Upper lobe of left lung (tissue), 6 donors: ENCODE results near the gene OPTC. TPM values are rescaled to one million over a fixed set of nuclear protein-coding genes. Genes with fewer than 3 reads are reported as not detected.
A peak's percentile ranks its signal among the peaks of the same experiment; 100 is the strongest.

ENCODE experiments used
- ATAC-seq, 2 donors: fragments of 200-7000 bp; cut with Tn5 transposase; one replicate each; pipeline ENCODE4 v1.9.1; 2022; ENCODE audit warnings: mild to moderate bottlenecking in 2 of 2, moderate library complexity in 2 of 2; ENCODE audit not compliant: low FRiP score in 2 of 2
- DNase-seq, 2 donors: peaks; one replicate each; pipeline ENCODE4 v3.0.0-alpha.2; 2019 to 2020
- H3K27ac ChIP-seq, 4 donors: fragments of 200-600 bp; sonication (generic); one replicate each; pipeline ENCODE4 v1.5.1; 2016 to 2019
- H3K27me3 ChIP-seq, 4 donors: fragments of 200-600 bp; sonication (generic); one replicate each; pipeline ENCODE4 v1.5.1; 2017 to 2019
- H3K36me3 ChIP-seq, 4 donors: fragments of 200-600 bp; sonication (generic); one replicate each; pipeline ENCODE4 v1.5.1; 2016 to 2019
- H3K4me1 ChIP-seq, 4 donors: fragments of 200-600 bp; sonication (generic); one replicate each; pipeline ENCODE4 v1.5.1; 2018 to 2019
- H3K4me3 ChIP-seq, 4 donors: fragments of 200-600 bp; sonication (generic); one replicate each; pipeline ENCODE4 v1.5.1; 2017 to 2019; ENCODE audit warnings: mild to moderate bottlenecking in 2 of 4, moderate library complexity in 1 of 4
- H3K9me3 ChIP-seq, 4 donors: fragments of 200-600 bp; sonication (generic); one replicate each; pipeline ENCODE4 v1.5.1; 2018 to 2019
- EP300 ChIP-seq, 4 donors: sonication (generic); formaldehyde crosslinking; IDR thresholded peaks; one replicate each; pipeline ENCODE4 v1.5.1; 2017; ENCODE audit warnings: antibody characterized with exemption in 4 of 4, control low read depth in 2 of 4
- POLR2A ChIP-seq, 4 donors: fragments of 450-650 bp; IDR thresholded peaks; one replicate each; pipeline ENCODE4 v1.5.1; 2016 to 2017; ENCODE audit warnings: antibody characterized with exemption in 4 of 4, mild to moderate bottlenecking in 2 of 4
- POLR2AphosphoS5 ChIP-seq, 2 donors: sonication (generic); formaldehyde crosslinking; IDR thresholded peaks; one replicate each; pipeline ENCODE4 v1.5.1; 2017; ENCODE audit warnings: antibody characterized with exemption in 2 of 2
- WGBS, 2 donors: methylation state at CpG; one replicate each; pipeline ENCODE4 v1.1.5; 2017 to 2018; 5-methylcytosine and 5-hydroxymethylcytosine counted together
- total RNA-seq, 6 donors: library from RNA; depleted of rRNA in 4 of 6; stranded (reverse); fragments of >200 nt in 4 of 6; gene quantifications; one replicate each; pipeline versions ENCODE4 v1.1.0 to v1.2.1, GENCODE V29; 2016 to 2021
- TF ChIP-seq, protein P1 (sequence below), 6 experiments: fragments of 450-650 bp in 4 of 6; fragments of 200-600 bp in 2 of 6; sonication (generic) in 2 of 6; IDR thresholded peaks; one replicate each; pipeline ENCODE4 v1.5.1; 2016 to 2019; ENCODE audit warnings: antibody characterized with exemption in 6 of 6
- donor health status: DM: no; HTN: no; CAD: no; lungs with moderate emphysema.
- donor health status: DM: no; HTN: yes; CAD: no; lungs with severe emphysema.

OPTC gene
- total RNA-seq, 6 donors from 2014 or later = not detected

DNA sequence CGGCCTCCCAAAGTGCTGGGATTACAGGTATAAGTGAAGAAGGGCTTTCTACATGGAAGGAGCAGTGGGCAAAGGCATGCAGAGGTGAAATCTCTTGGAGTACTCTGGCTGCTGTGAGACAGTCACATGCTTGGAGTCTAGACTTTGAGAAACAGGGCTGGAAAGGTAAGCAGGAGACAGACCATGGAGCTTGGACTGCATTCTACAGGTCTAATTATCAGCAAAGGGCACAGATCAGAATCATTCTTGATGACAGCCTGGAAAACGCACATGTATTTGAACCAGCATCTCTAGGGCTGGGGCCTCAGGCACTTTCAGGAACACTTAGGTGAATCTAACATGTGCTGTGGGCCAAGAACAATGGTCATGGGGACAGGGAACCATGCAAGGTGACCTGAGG, 25.6 kb upstream of the OPTC start:
- TF ChIP-seq, protein P1, sequence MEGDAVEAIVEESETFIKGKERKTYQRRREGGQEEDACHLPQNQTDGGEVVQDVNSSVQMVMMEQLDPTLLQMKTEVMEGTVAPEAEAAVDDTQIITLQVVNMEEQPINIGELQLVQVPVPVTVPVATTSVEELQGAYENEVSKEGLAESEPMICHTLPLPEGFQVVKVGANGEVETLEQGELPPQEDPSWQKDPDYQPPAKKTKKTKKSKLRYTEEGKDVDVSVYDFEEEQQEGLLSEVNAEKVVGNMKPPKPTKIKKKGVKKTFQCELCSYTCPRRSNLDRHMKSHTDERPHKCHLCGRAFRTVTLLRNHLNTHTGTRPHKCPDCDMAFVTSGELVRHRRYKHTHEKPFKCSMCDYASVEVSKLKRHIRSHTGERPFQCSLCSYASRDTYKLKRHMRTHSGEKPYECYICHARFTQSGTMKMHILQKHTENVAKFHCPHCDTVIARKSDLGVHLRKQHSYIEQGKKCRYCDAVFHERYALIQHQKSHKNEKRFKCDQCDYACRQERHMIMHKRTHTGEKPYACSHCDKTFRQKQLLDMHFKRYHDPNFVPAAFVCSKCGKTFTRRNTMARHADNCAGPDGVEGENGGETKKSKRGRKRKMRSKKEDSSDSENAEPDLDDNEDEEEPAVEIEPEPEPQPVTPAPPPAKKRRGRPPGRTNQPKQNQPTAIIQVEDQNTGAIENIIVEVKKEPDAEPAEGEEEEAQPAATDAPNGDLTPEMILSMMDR (IDR thresholded peaks at IDR 0.05) = no peak
- TF ChIP-seq POLR2AphosphoS5 (IDR thresholded peaks at IDR 0.05) (no peak), EP300 (IDR thresholded peaks at IDR 0.05) (no peak), POLR2A (IDR thresholded peaks at IDR 0.05) (no peak)
- H3K4me3 ChIP-seq = no peak overlapping the region
- H3K9me3 ChIP-seq = no peaks in the 10 kb centered on the region
- no peaks in the 10 kb centered on the region for H3K36me3 ChIP-seq
- H3K4me1 ChIP-seq = peaks cover 6 to 9% (median 8%) of the 10 kb centered on the region in 4 donors
- no peaks in the 10 kb centered on the region for H3K27me3 ChIP-seq
- DNase-seq (no peak), ATAC-seq (no peak)
- WGBS, 2 donors = 98 to 100% methylated on average over 2 of the region's 2 CpGs
- peak overlapping the region in 2 of 4 donors; percentile 4 to 6 for H3K27ac ChIP-seq

DNA sequence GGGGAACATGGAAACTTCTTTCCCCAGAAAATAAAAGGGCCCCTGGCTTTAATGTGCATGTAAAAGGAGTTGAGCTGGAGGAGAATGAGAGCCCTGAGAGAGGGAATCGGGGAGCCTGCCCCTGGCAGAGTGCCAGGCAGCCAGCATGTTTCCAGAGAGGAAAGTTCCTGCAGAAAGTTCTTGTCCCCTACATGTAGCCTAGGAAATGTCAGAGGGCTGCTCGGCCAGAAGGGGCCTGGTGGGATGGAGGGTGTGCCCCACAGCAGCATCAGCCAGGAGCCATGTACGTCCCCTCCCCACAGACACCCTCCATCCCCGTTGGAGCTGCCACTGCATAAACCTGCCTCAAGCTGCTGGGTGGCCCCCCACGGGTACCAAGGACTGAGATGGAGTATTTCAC, 23.7 kb upstream of the OPTC start:
- Histone ChIP-seq H3K27me3 (no peaks in the 10 kb centered on the region), H3K4me3 (no peak overlapping the region), H3K36me3 (no peaks in the 10 kb centered on the region), H3K9me3 (no peaks in the 10 kb centered on the region), H3K27ac (no peak overlapping the region), H3K4me1 (peaks cover 5 to 9% (median 6%) of the 10 kb centered on the region in 4 donors)
- TF ChIP-seq POLR2AphosphoS5 (IDR thresholded peaks at IDR 0.05) (no peak), EP300 (IDR thresholded peaks at IDR 0.05) (no peak), POLR2A (IDR thresholded peaks at IDR 0.05) (no peak)
- TF ChIP-seq, protein P1 (IDR thresholded peaks at IDR 0.05) = no peak
- 73 to 75% methylated on average over 5 of the region's 5 CpGs for WGBS, 2 donors
- DNase-seq = no peak
- ATAC-seq = no peak

DNA sequence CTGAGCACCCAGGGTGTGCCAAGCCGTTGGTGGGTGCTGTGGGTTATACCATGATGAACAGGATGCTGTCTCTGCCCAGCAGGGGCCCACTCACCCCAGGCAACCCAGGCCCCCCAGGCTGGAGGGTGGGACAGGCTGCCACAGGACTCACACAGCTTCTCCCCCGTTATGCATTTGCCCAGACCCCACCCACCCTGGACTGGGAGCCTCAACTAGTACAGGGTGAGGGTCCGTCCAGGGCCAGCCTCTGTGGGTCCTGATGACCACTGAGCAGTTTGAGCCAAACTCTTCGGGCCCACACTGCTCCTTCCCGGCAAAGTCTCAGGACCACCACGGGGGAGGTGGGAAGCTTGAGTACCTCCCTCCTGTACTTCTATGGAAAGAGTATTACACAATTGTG, 22.1 kb upstream of the OPTC start:
- Histone ChIP-seq H3K27ac (no peak overlapping the region), H3K36me3 (no peaks in the 10 kb centered on the region), H3K27me3 (no peaks in the 10 kb centered on the region), H3K4me3 (no peak overlapping the region), H3K4me1 (peaks cover 0 to 4% (median 0%) of the 10 kb centered on the region in 4 donors), H3K9me3 (no peaks in the 10 kb centered on the region)
- TF ChIP-seq, protein P1 (IDR thresholded peaks at IDR 0.05) = no peak
- TF ChIP-seq POLR2A (IDR thresholded peaks at IDR 0.05) (no peak), EP300 (IDR thresholded peaks at IDR 0.05) (no peak), POLR2AphosphoS5 (IDR thresholded peaks at IDR 0.05) (no peak)
- ATAC-seq (no peak), DNase-seq (no peak)
- WGBS, 2 donors = 75 to 78% methylated on average over 3 to 6 of the region's 6 CpGs

DNA sequence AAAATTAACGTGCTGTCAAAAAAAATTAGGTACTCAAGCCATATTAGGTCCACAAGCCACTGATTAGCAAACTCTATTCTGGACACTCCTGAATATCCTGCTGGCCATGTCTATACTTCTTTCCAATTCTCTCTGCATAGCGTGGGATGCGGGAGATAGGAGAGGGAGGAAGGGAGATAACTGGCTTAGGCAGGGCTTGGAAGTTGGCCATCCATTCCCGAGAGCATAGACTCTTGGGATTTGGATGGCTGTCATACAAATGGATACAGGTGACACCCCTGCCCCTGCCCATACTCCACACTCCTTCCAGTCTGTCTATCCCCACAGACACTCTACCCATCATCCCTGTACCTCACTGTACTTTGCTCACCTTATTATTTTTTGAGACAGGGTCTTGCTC, 20.7 kb upstream of the OPTC start:
- DNase-seq (no peak), ATAC-seq (no peak)
- Histone ChIP-seq H3K4me3 (no peak overlapping the region), H3K4me1 (no peaks in the 10 kb centered on the region), H3K27ac (no peak overlapping the region), H3K9me3 (no peaks in the 10 kb centered on the region), H3K27me3 (no peaks in the 10 kb centered on the region), H3K36me3 (no peaks in the 10 kb centered on the region)
- 69 to 82% methylated on average over 4 of the region's 4 CpGs for WGBS, 2 donors
- no peak for TF ChIP-seq POLR2A (IDR thresholded peaks at IDR 0.05)
- no peak for TF ChIP-seq POLR2AphosphoS5 (IDR thresholded peaks at IDR 0.05)
- TF ChIP-seq EP300 (IDR thresholded peaks at IDR 0.05) = no peak
- TF ChIP-seq, protein P1 (IDR thresholded peaks at IDR 0.05) = no peak

DNA sequence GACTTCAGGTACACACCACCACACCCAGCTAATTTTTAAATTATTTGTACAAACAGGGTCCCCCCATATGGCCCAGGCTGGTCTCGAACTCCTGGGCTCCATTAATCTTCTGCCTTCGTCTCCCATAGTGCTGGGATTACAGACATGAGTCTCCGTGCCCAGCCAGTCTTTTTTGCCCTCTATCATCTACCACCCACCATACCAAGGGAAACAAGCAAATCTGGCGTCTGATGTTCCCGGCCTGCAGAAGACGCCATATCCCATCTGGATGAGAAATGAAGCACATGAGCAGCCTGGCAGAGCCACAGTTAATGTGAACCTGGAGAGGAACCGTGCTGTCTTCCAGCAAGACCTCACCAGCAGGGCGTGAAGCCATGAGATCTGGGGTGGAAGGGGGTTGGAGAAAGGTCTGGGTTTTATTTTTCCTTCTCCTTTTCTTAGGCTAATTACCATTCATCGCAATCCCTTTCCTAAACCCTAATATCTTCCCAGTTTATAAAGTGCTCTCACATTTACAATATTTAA, 20.1 kb upstream of the OPTC start:
- DNase-seq (no peak), ATAC-seq (no peak)
- no peak overlapping the region for H3K4me3 ChIP-seq
- no peaks in the 10 kb centered on the region for H3K27me3 ChIP-seq
- no peak overlapping the region for H3K27ac ChIP-seq
- 87 to 89% methylated on average over 9 of the region's 9 CpGs for WGBS, 2 donors
- no peaks in the 10 kb centered on the region for H3K9me3 ChIP-seq
- TF ChIP-seq, protein P1 (IDR thresholded peaks at IDR 0.05) = no peak
- TF ChIP-seq POLR2A (IDR thresholded peaks at IDR 0.05) (no peak), POLR2AphosphoS5 (IDR thresholded peaks at IDR 0.05) (no peak), EP300 (IDR thresholded peaks at IDR 0.05) (no peak)
- no peaks in the 10 kb centered on the region for H3K36me3 ChIP-seq
- H3K4me1 ChIP-seq = no peaks in the 10 kb centered on the region
